ENCODE measurements around the gene GPR132. TPM values are rescaled to one million over a fixed set of nuclear protein-coding genes. Genes with fewer than 3 reads are reported as not detected.
A peak's percentile ranks its signal among the peaks of the same experiment; 100 is the strongest.

The GPR132 gene
- total RNA-seq, 1 experiment from 2014 or later, result 0.20 TPM

- H3K4me1 Mint-ChIP-seq, result peaks cover 16 to 22% of the 10 kb centered on the region in 2 experiments
- Histone ChIP-seq H2BK20ac (ENCODE audit: low read depth, low read length, poor library complexity, severe bottlenecking) (no peak overlapping the region), H3K4me1 (ENCODE audit: insufficient read depth, low read length) (no peaks in the 10 kb centered on the region; the same call in 1 of the 2 replicates), H3K23ac (ENCODE audit: insufficient read length, low read depth, low read length) (no peak overlapping the region), H3K23me2 (ENCODE audit: insufficient read length, low read depth, low read length, poor library complexity, severe bottlenecking) (peaks cover 13% of the 10 kb centered on the region), H2BK5ac (ENCODE audit: insufficient read length, low read length) (no peak overlapping the region), H2BK15ac (ENCODE audit: low read depth, low read length) (no peak overlapping the region), H3K14ac (ENCODE audit: insufficient read depth, low read length) (no peak overlapping the region), H2BK120ac (ENCODE audit: low read depth, low read length, poor library complexity, severe bottlenecking) (no peak overlapping the region), H3K4ac (ENCODE audit: low read depth, low read length) (no peak overlapping the region), H2BK12ac (ENCODE audit: insufficient read length, low read depth, low read length) (no peak overlapping the region), H3K27me3 (ENCODE audit: insufficient read depth, low read length) (peaks cover 11% of the 10 kb centered on the region; the same call in 1 of the 2 replicates), H4K8ac (replicated peaks; ENCODE audit: insufficient read length, low read depth, low read length) (no peak overlapping the region), H3K27ac (ENCODE audit: insufficient read length, low read depth, low read length) (no peak overlapping the region), H4K5ac (ENCODE audit: insufficient read length, low read depth, low read length) (no peak overlapping the region), H4K91ac (ENCODE audit: insufficient read length, low read depth, low read length) (no peak overlapping the region), H3K56ac (ENCODE audit: insufficient read length, low read depth, low read length) (no peak overlapping the region), H4K20me1 (ENCODE audit: control insufficient read depth, insufficient read depth, insufficient read length) (no peaks in the 10 kb centered on the region), H3K79me1 (ENCODE audit: insufficient read depth, low read depth, low read length, poor library complexity, severe bottlenecking) (no peaks in the 10 kb centered on the region), H3K9ac (ENCODE audit: extremely low read depth, insufficient read length, low read length) (no peak overlapping the region), H2AK5ac (ENCODE audit: insufficient read length, low read length) (no peak overlapping the region), H2AFZ (ENCODE audit: low read length) (no peak overlapping the region), H3K4me2 (ENCODE audit: insufficient read depth, insufficient read length, low read length) (no peak overlapping the region), H3K9me3 (ENCODE audit: control insufficient read depth, low read depth, low read length) (no peaks in the 10 kb centered on the region), H3K18ac (ENCODE audit: insufficient read length, low read depth, low read length) (no peak overlapping the region), H3T11ph (ENCODE audit: low read length) (no peak overlapping the region), H3K79me2 (ENCODE audit: insufficient read depth, low read length) (no peaks in the 10 kb centered on the region)
- H3K27me3 Mint-ChIP-seq (ENCODE audit: low read depth), result peaks cover 68% of the 10 kb centered on the region
- WGBS (ENCODE audit: extremely low coverage, insufficient read length, low lambda C conversion rate), result no CpG with 5 or more reads among the region's 7 CpGs
- peak overlapping the region in 1 of 2 experiments; percentile 48; a peak in 1 of 5 replicates for H3K4me3 Mint-ChIP-seq
- DNase-seq, result peak; percentile 91
- no peaks in the 10 kb centered on the region; a peak in 1 of 7 replicates for H3K36me3 Mint-ChIP-seq (ENCODE audit: insufficient read depth in 1 of 3, low read depth in 3 of 3)
- peak; percentile 98 for TF ChIP-seq CTCF (conservative IDR thresholded peaks at IDR 0.05)
- no peak overlapping the region; a peak in 1 of 7 replicates for H3K27ac Mint-ChIP-seq
- no peaks in the 10 kb centered on the region; a peak in 1 of 5 replicates for H3K9me3 Mint-ChIP-seq
Measured at GRCh38 chr14:105090493-105091053, 25.3 kb upstream of the GPR132 start.

All from H9 (cell line).